Left kidney (tissue), 2 donors: ENCODE results near the gene SKA2. TPM values are rescaled to one million over a fixed set of nuclear protein-coding genes. Genes with fewer than 3 reads are reported as not detected.
"Not testable (repeated sequence)": the region's sequence is repeated elsewhere in the genome, so short reads cannot be mapped to it uniquely, and the experiment has no call there.

Source experiments
- DNase-seq: peaks from one replicate; pipeline ENCODE4 v3.0.0-alpha.2; 2013
- polyA plus RNA-seq: library from polyadenylated mRNA; unstranded; fragments of 120-200 nt; gene quantifications from one replicate; pipeline ENCODE4 v1.2.1, GENCODE V29; 2013; ENCODE audit not compliant: insufficient read length

Gene SKA2
- polyA plus RNA-seq, 1 donor: 91.7 TPM

DNA sequence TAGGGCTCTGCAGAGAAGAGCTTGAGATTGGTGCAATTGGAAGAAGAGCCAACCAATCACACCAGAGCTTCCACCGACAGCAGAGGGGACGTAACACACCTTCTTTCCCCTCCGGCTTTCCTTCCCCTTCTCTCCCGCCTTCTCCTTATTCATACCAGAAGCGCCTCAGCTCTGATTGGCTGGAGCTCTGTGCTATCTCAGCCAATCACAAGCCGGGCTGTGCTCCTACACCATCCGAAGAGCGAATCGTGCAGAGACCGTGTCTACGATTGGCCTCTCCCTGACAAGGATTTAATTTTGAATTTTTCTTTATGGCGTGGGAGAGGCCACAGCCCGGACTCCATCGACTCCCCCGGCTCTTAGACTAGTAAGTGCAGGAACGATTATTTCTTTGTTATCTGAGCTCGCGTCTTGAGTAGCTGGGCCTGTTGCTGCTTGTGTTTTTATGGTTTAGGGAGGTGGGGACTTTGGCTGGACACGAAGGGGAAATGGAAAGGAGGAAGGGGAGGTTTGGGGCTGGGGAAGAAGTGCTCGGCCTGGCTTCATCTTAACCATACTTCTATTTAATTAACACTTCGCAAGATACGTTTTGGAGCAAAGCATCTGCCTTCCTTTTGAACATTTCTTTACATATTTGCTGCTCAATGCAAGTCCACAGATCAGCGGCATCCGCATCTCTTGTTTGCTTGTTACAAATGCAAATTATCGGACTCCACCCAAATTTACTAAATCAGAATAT, 622 bp upstream of the SKA2 start, which contains the start of gene PRR11:
Gene PRR11, plus strand, starts transcription at position 308 of the 739 bp plus-strand sequence. CDS start 14,007 bp downstream, outside the sequence.
- DNase-seq: no peak

DNA sequence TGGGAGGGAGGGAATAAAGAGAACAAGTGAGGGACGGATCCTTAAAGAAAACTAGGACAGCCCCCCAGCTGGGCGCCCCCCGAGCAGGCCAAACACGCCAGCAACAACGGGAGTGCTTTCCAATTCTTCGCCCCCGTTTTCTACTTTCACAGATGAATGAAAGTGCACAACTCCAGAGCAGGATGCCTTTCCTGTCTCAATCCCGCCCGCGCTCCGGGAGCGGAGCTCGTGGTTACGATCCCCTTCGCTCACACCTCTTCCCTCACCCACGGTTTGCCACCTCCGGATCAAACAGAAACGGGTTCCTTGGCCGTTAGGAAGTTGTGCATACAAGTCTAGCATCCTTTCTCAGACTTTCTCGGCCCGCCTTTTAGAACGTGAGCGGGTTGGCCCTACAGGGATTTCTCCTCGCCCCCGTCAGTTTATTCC, 680 bp downstream of the SKA2 start:
- DNase-seq: peak; percentile 63

DNA sequence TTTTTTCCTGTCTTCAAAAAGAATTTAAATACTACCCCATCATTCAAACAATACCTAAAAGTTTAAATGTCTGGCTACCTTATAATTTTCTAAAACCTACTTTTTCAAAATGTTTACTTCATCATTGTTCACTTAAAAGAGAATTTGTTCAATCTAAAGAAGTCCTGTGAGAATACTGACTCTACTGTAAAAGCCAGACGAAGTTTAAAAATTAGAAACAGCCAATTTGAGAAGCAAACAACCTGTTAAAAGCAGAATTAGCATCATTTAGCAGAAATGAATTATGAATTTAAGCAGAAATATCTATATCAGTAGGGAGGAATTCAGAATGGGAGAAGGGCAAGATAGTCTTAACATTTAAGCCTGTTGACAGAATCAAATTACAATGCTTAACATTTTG, 2.1 kb downstream of the SKA2 start:
- DNase-seq: no peak

DNA sequence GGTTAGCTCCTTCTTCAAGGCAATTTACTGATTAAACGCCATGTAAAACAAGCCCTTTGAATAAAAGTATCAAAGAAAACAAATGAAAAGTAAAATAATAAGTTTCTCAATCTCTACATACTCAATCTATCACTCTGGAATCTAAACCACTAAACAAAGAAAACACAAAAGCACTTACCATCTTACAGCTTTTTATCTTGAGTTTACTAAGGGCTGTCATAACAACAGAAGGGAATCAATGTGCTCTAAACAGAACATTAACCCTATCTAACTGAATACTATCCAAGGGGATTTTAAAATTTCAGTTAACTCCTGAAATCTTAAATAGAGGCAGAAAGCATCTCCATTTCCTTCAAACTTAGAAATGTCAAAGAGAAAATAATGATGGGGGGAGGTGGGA, 3.4 kb downstream of the SKA2 start:
- DNase-seq: no peak

DNA sequence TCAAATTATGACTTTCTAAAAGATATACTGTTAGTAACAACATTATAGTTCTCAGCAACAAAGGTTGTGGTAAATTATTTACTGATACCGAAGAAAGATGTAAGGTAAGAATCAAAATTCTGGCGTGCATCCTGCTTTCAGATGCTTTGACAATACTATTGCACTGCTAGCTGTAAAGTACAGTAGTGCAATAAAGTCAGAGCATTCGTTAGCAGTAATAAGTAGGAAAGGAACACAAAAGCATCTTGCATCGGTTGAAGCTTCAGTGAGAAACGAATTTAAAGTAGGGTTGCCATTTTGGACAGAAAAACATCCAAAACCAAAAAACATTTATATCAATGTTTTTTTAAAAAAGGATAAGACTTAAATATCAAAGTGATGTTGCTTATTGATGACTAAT, 4.0 kb downstream of the SKA2 start:
- DNase-seq: no peak

DNA sequence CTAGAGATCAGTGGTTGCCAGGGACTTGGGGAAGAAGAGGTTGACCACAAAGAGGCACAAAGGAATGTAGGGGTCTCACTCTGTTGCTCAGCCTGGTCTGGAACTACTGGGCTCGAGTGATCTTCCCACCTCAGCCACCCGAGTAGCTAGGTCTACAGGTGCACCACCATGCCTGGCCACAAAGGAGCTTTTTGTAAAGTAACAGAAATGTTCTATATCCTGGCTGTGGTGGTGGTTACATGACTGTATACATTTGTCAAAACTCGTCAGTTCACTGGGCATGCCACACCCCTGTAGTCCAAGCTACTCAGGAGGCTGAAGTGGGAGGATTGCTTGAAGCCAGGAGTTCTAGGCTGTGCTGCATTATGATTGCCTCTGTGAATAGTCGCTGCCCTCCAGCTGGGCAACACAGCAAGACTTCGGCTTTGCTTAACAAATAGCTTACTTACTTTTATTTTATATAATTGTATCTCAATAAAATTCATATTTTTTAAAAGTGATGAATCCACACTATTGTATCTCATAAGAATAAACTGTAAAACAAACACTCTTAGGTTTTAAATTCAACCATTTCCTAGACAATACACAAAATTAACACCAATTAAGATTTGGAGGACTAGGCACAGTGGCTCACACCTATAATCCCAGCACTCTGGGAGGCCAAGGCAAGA, 5.0 kb downstream of the SKA2 start:
- DNase-seq: no peak

DNA sequence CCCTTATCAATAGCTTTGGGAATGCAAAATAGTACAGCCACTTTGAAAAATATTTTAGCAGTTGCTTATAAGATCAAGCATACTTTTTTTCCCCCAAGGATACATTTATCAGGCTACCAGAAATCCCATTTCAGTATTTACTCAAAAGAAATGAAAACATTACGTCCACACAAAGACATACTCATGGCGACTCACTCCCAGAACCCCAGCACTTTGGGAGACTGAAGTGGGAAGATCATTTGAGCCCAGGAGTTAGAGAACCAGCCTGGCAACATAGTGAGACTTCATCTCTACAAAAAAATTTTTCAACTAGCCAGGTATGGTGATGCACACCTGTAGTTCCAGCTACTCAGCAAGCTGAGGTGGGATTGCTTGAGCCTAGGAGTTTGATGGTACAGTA, 5.9 kb downstream of the SKA2 start:
- DNase-seq: no peak

DNA sequence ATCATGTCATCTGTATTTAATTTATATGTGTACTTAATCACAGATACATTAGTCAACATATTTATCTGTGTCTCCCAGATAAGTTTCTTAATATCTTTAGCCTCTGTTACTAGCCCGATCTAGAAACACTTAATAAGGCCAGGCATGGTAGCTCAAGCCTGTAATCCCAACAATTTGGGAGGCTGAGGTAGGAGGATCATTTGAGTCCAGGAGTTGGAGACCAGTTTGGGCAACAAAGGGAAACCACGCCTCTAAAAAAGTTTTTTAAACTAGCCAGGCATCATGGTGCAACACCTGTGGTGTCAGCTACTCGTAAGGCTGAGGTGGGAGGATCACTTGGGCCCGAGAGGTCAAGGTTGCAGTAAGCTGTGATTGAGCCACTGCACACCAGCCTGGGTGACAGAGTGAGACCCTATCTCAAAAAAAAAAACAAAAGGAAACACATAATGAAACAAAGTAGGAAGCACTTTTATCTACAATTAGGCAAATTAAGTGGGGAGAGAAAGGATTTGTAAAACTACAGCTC, 9.4 kb downstream of the SKA2 start:
- no peak for DNase-seq

- no peak for DNase-seq
These were observed 13.1 kb downstream of the SKA2 start for GRCh38 chr17:59141860-59142259.

- DNase-seq: no peak
These were observed 15.0 kb downstream of the SKA2 start for GRCh38 chr17:59139939-59140338.

GRCh38 chr17:59138339-59138738, 16.6 kb downstream of the SKA2 start:
- not testable (repeated sequence) for DNase-seq

- DNase-seq: no peak
These were observed 23.9 kb downstream of the SKA2 start for GRCh38 chr17:59131131-59131530.

DNA sequence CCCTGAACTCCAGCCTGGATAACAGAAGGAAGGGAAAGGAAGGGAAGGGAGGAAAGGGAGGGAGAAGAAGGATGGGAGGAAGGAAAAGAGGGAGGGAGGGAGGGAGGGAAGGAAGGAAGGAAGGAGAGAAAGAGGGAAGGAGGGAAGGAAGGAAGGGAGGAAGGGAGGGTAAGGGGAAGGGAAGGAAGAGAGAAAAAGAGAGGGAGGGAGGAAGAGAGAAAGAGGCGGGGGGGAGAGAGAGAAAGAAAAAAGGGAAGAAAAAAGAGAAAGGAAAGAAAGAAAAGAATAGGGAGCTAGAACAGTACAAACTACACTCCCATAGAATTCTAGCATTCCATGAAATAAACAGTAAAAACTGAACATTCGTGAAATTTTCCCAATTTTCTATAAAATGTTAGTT, 25.2 kb downstream of the SKA2 start:
- no peak for DNase-seq

GRCh38 chr17:59126809-59127417, 28.1 kb downstream of the SKA2 start:
- no peak for DNase-seq

DNA sequence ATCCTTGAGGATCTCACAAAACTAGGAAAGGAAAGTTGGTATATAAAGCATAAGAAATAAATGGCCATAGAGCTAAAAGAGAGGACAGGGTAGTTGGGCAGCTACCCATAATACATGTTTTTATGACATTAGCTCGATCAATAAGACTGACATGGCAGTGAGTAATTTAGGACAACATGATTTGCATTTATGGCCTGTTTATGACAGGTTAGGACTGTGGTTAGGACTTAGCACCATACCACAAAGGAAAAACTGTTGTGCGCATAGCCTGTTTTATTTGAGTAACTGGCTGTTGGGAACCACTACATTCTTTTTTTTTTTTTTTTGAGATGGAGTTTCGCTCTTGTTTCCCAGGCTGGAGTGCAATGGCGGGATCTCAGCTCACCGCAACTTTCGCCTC, 30.3 kb downstream of the SKA2 start:
- DNase-seq: no peak

- DNase-seq: peak; percentile 3
These were observed 33.0 kb downstream of the SKA2 start for GRCh38 chr17:59121901-59122480.

- DNase-seq: no peak
These were observed 39.5 kb downstream of the SKA2 start for GRCh38 chr17:59115474-59115873.

DNA sequence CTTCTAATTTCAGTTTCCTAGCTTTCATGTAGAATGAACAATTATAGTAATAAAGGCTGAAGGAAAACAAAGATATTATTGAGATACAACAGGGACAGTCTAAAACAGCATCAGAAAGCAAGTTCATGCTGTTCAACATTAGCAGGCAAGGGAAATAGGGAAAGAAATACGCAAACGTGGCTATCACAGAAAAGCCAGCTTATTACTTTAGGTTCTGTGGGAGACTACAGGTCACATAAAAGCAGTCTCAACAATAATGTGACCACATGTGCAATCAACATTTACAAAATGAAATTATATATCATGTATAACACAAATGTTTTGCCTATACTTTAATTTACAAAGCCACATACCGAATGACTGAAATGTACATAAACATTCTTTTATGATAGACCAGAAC, 43.4 kb downstream of the SKA2 start:
- no peak for DNase-seq

- no peak for DNase-seq
These were observed 44.0 kb downstream of the SKA2 start for GRCh38 chr17:59110973-59111372.

- DNase-seq: no peak
These were observed 46.4 kb downstream of the SKA2 start for GRCh38 chr17:59108400-59109102.

DNA sequence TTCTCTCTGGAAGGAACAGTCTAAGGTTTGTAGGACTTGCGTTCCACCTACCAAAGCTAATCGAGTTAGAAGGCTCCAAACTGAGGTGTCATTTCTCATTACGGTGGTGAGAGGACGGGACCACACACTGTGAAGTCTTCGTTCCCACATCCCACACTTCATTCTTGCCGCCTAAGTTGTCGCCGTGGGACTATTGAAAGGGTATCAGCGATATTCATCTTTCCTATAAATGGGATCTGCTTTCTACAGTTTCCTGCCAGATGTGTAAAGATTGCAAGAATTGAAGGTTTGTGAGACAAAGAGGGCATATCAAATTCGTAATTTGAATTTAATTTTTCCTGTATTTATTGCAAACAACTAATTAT, 47.7 kb downstream of the SKA2 start:
- peak; percentile 8 for DNase-seq
